ENCODE measurements around the gene NANOS3. TPM values are rescaled to one million over a fixed set of nuclear protein-coding genes. Genes with fewer than 3 reads are reported as not detected.

Gene NANOS3
- total and polyA plus RNA-seq, 2 of the 13 experiments (the other 11 are each of a cell fraction or from before 2014, with no cell fraction given): 0.21 TPM; not detected in 1

DNA sequence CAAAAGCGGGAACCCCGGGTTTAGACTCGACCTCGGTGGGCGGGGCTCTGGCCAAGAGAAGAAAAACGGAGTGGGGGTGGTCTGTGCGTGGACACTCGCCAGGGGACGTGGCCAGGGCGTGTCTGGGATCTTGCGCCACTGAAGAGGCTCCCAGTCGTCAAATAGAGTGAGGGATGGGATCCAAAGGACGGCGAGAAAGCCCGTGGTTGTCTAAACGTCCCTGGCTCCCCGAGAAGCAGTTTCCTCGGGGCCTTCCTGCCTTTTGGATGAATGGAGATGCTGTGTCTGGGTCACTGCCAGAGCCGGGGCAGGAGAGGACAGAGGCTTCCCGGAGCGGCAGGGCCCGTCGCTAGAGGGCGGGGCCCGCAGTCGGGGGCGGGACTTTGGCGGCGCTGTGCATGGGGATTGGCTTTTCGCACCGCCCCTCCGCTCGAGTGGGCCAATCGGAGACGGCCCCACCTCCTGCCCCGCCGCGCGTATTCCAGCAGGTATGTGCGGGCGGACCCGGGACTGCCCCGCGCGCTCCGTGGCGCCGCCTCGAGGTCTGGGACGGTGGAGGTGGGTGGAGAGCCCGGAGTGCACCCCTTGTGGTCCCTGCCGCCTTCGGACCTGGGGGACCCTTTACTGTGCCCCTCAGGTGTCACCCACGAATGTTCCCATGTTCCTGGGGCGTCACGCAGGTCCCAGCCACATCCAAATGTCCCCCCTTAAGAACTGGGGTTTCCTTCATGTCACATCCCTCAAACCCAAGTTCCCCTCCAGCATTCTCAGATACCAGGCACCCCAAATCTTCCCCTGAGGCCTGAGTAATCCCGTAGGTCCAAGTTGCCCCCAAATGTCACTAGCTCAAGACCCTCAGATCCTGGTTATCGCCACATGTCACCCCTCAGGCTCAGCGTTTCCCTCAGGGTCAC is 43.3 kb upstream of the NANOS3 start (continued):
- TF ChIP-seq ZFP36L1 (CRISPR knock-in tag; IDR thresholded peaks at IDR 0.05) (no peak), KLF13 (CRISPR knock-in tag; IDR thresholded peaks at IDR 0.05) (no peak), KDM5B (CRISPR knock-in tag; IDR thresholded peaks at IDR 0.05; ENCODE audit: borderline replicate concordance) (peak; percentile 56; the same call in 1 of the 2 replicates), YEATS4 (CRISPR knock-in tag; IDR thresholded peaks at IDR 0.05; ENCODE audit: borderline replicate concordance) (0 out of 2 replicates have a peak, but pooled peaks have one; percentile 34), NR2C2 (CRISPR knock-in tag; IDR thresholded peaks at IDR 0.05; ENCODE audit: borderline replicate concordance) (no peak), ZNF160 (CRISPR knock-in tag; IDR thresholded peaks at IDR 0.05) (no peak), SOX5 (CRISPR knock-in tag; IDR thresholded peaks at IDR 0.05; ENCODE audit: borderline replicate concordance) (no peak; the same call in 1 of the 2 replicates), MED1 (CRISPR knock-in tag; IDR thresholded peaks at IDR 0.05) (peak; percentile 43; the same call in 1 of the 2 replicates), LCORL (IDR thresholded peaks at IDR 0.05) (no peak), LCORL (CRISPR knock-in tag; IDR thresholded peaks at IDR 0.05) (0 out of 2 replicates have a peak, but pooled peaks have one; percentile 45), ZNF317 (CRISPR knock-in tag; IDR thresholded peaks at IDR 0.05) (no peak), KLF11 (CRISPR knock-in tag; IDR thresholded peaks at IDR 0.05) (no peak), ZNF260 (CRISPR knock-in tag; IDR thresholded peaks at IDR 0.05; ENCODE audit: borderline replicate concordance, low read depth) (no peak), TMF1 (CRISPR knock-in tag; IDR thresholded peaks at IDR 0.05; ENCODE audit: low read depth) (no peak), HNRNPUL1 (IDR thresholded peaks at IDR 0.05; ENCODE audit: low read depth, low read length) (no peak), HNF1A (IDR thresholded peaks at IDR 0.05; ENCODE audit: low read depth) (no peak), HNF1A (CRISPR knock-in tag; IDR thresholded peaks at IDR 0.05; ENCODE audit: borderline replicate concordance) (no peak), XRCC5 (optimal IDR thresholded peaks at IDR 0.05; ENCODE audit: low read length) (peak; percentile 72), SAP130 (CRISPR knock-in tag; IDR thresholded peaks at IDR 0.05; ENCODE audit: low read depth) (peak; percentile 14; the same call in 1 of the 2 replicates), ZNF326 (CRISPR knock-in tag; IDR thresholded peaks at IDR 0.05; ENCODE audit: borderline replicate concordance) (no peak), ARNTL (CRISPR knock-in tag; IDR thresholded peaks at IDR 0.05) (no peak), PHF21A (CRISPR knock-in tag; IDR thresholded peaks at IDR 0.05) (peak; percentile 71)
- TF ChIP-seq, protein P1, sequence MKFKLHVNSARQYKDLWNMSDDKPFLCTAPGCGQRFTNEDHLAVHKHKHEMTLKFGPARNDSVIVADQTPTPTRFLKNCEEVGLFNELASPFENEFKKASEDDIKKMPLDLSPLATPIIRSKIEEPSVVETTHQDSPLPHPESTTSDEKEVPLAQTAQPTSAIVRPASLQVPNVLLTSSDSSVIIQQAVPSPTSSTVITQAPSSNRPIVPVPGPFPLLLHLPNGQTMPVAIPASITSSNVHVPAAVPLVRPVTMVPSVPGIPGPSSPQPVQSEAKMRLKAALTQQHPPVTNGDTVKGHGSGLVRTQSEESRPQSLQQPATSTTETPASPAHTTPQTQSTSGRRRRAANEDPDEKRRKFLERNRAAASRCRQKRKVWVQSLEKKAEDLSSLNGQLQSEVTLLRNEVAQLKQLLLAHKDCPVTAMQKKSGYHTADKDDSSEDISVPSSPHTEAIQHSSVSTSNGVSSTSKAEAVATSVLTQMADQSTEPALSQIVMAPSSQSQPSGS (CRISPR knock-in tag; IDR thresholded peaks at IDR 0.05): 0 out of 2 replicates have a peak, but pooled peaks have one; percentile 29
- TF ChIP-seq, protein P2, sequence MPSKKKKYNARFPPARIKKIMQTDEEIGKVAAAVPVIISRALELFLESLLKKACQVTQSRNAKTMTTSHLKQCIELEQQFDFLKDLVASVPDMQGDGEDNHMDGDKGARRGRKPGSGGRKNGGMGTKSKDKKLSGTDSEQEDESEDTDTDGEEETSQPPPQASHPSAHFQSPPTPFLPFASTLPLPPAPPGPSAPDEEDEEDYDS (CRISPR knock-in tag; IDR thresholded peaks at IDR 0.05): peak; percentile 46; the same call in 1 of the 2 replicates

Data from HepG2 (cell line).